Uterus (tissue), 4 donors: ENCODE measurements around the gene BRI3BP. TPM values are rescaled to one million over a fixed set of nuclear protein-coding genes. Genes with fewer than 3 reads are reported as not detected.

Source experiments
- DNase-seq, 2 donors: peaks; one replicate each; pipeline ENCODE4 v3.0.0-alpha.2; 2019 to 2020
- H3K27ac ChIP-seq, 2 donors: fragments of 200-600 bp; sonication (generic); 1 replicate in 1 of 2; 2 replicates in 1 of 2; pipeline ENCODE4 v1.5.1; 2016 to 2018
- H3K27me3 ChIP-seq, 2 donors: fragments of 200-600 bp; sonication (generic); one replicate each; pipeline ENCODE4 v1.5.1; 2018 to 2019; ENCODE audit warnings: control low read depth in 1 of 2
- H3K36me3 ChIP-seq, 2 donors: fragments of 200-600 bp; sonication (generic); one replicate each; pipeline ENCODE4 v1.5.1; 2019; ENCODE audit warnings: control low read depth in 1 of 2
- H3K4me1 ChIP-seq, 2 donors: fragments of 200-600 bp; sonication (generic); one replicate each; pipeline ENCODE4 v1.5.1; 2018 to 2019; ENCODE audit warnings: control low read depth in 1 of 2
- H3K4me3 ChIP-seq, 2 donors: fragments of 200-600 bp; sonication (generic); 1 replicate in 1 of 2; 2 replicates in 1 of 2; pipeline ENCODE4 v1.5.1; 2018 to 2019; ENCODE audit warnings: mild to moderate bottlenecking in 1 of 2
- H3K9me3 ChIP-seq, 2 donors: fragments of 200-600 bp; sonication (generic); one replicate each; pipeline ENCODE4 v1.5.1; 2019; ENCODE audit warnings: control low read depth in 1 of 2
- CTCF ChIP-seq, 4 experiments: fragments of 200-600 bp in 2 of 4; fragments of 450-650 bp in 2 of 4; sonication (generic) in 2 of 4; IDR thresholded peaks; one replicate each; pipeline ENCODE4 v1.5.1; 2016 to 2019; ENCODE audit warnings: antibody characterized with exemption in 4 of 4, mild to moderate bottlenecking in 2 of 4, moderate library complexity in 1 of 4
- POLR2A ChIP-seq, 2 donors: fragments of 450-650 bp; IDR thresholded peaks; one replicate each; pipeline ENCODE4 v1.6.1; 2016; ENCODE audit warnings: antibody characterized with exemption in 2 of 2, mild to moderate bottlenecking in 1 of 2, moderate library complexity in 1 of 2
- intact Hi-C: fragments of 100-400 bp; cut with DNase I; formaldehyde crosslinking; loops from one replicate; pipeline ENCODE4 v1.15.1; 2023; ENCODE audit warnings: low total_unique reads
- total RNA-seq, 4 donors: library from RNA; depleted of rRNA in 3 of 4; stranded (reverse); fragments of >200 nt in 3 of 4; gene quantifications; one replicate each; pipeline versions ENCODE4 v1.1.0 to v1.2.4, GENCODE V29; 2014 to 2023
- donor health status: DM: yes; HTN: yes; CAD: no.

The BRI3BP gene
- total RNA-seq, 4 donors from 2014 or later: 0.59 to 8.9 (median 3.2) TPM

- H3K36me3 ChIP-seq: no peaks in the 10 kb centered on the region
- TF ChIP-seq POLR2A (IDR thresholded peaks at IDR 0.05): no peak
- TF ChIP-seq CTCF (IDR thresholded peaks at IDR 0.05): no peak
- intact Hi-C loops: no loop called here
- no peak overlapping the region for H3K27ac ChIP-seq
- H3K9me3 ChIP-seq: no peaks in the 10 kb centered on the region
- no peak for DNase-seq
- H3K27me3 ChIP-seq: no peaks in the 10 kb centered on the region
- H3K4me3 ChIP-seq: no peak overlapping the region
- no peaks in the 10 kb centered on the region for H3K4me1 ChIP-seq
Measured at GRCh38 chr12:124949779-124950728, 43.4 kb upstream of the BRI3BP start.

GRCh38 chr12:124952295-124952694 lies 41.1 kb upstream of the BRI3BP start:
- no peaks in the 10 kb centered on the region for H3K9me3 ChIP-seq
- no peak overlapping the region for H3K4me3 ChIP-seq
- intact Hi-C loops: no loop called here
- no peaks in the 10 kb centered on the region for H3K4me1 ChIP-seq
- TF ChIP-seq POLR2A (IDR thresholded peaks at IDR 0.05): no peak
- no peak for TF ChIP-seq CTCF (IDR thresholded peaks at IDR 0.05)
- no peak overlapping the region for H3K27ac ChIP-seq
- no peak for DNase-seq
- H3K27me3 ChIP-seq: no peaks in the 10 kb centered on the region
- H3K36me3 ChIP-seq: no peaks in the 10 kb centered on the region

- H3K36me3 ChIP-seq: no peaks in the 10 kb centered on the region
- intact Hi-C loops: no loop called here
- no peak for DNase-seq
- no peaks in the 10 kb centered on the region for H3K9me3 ChIP-seq
- H3K27me3 ChIP-seq: no peaks in the 10 kb centered on the region
- H3K27ac ChIP-seq: no peak overlapping the region
- TF ChIP-seq CTCF (IDR thresholded peaks at IDR 0.05): no peak
- no peak for TF ChIP-seq POLR2A (IDR thresholded peaks at IDR 0.05)
- no peak overlapping the region for H3K4me3 ChIP-seq
- H3K4me1 ChIP-seq: no peaks in the 10 kb centered on the region
Measured at GRCh38 chr12:124952801-124953200, 40.6 kb upstream of the BRI3BP start.

- no peaks in the 10 kb centered on the region for H3K36me3 ChIP-seq
- H3K27ac ChIP-seq: no peak overlapping the region
- intact Hi-C loops: no loop called here
- no peak overlapping the region for H3K4me3 ChIP-seq
- no peaks in the 10 kb centered on the region for H3K27me3 ChIP-seq
- no peak for DNase-seq
- no peaks in the 10 kb centered on the region for H3K4me1 ChIP-seq
- H3K9me3 ChIP-seq: no peaks in the 10 kb centered on the region
- TF ChIP-seq CTCF (IDR thresholded peaks at IDR 0.05) (no peak), POLR2A (IDR thresholded peaks at IDR 0.05) (no peak)
Measured at GRCh38 chr12:124953689-124954405, 39.6 kb upstream of the BRI3BP start.

- H3K4me1 ChIP-seq: no peaks in the 10 kb centered on the region
- H3K9me3 ChIP-seq: no peaks in the 10 kb centered on the region
- no peak overlapping the region for H3K4me3 ChIP-seq
- DNase-seq: no peak
- H3K27ac ChIP-seq: no peak overlapping the region
- H3K36me3 ChIP-seq: no peaks in the 10 kb centered on the region
- TF ChIP-seq POLR2A (IDR thresholded peaks at IDR 0.05): no peak
- no peak for TF ChIP-seq CTCF (IDR thresholded peaks at IDR 0.05)
- H3K27me3 ChIP-seq: no peaks in the 10 kb centered on the region
- intact Hi-C loops: no loop called here
Measured at GRCh38 chr12:124954771-124955170, 38.7 kb upstream of the BRI3BP start.
